Measurements from ENCODE around the gene PTPRN2. TPM values are rescaled to one million over a fixed set of nuclear protein-coding genes. Genes with fewer than 3 reads are reported as not detected.

Gene PTPRN2
- total and polyA plus RNA-seq, 2 donors (not counting 3 experiments of a cell fraction or from before 2014, with no cell fraction given): 0.62 to 0.88 TPM

- H3K9me1 ChIP-seq (replicated peaks; ENCODE audit: control insufficient read depth, extremely low read depth, insufficient read depth, low read length): no peaks in the 10 kb centered on the region
- ChIA-PET CTCF (interaction anchor here (0.6 kb wide), 1 partner anchor 803 kb away, joined by 4 read pairs; no protein-coding TSS in a partner anchor), POLR2A (no interaction called here)
- TF ChIP-seq CTCF (IDR thresholded peaks at IDR 0.05; ENCODE audit: extremely low read depth in 1 of 2, insufficient read depth in 1 of 2, low read depth in 1 of 2, low read length in 2 of 2) (no peak), JUN (IDR thresholded peaks at IDR 0.05; ENCODE audit: borderline replicate concordance, insufficient read depth, insufficient read length, low read depth) (no peak), EZH2 (IDR thresholded peaks at IDR 0.05; ENCODE audit: borderline replicate concordance, low read depth, low read length, severe bottlenecking) (peak; percentile 34)
- H3K4me2 ChIP-seq (ENCODE audit: insufficient read depth, low read length): no peak overlapping the region
- BruUV-seq (replicated peaks): no TSS peak
- no peak overlapping the region for H2AFZ ChIP-seq (ENCODE audit: low read depth, low read length)
- dilution Hi-C loops (cut with MboI; ENCODE audit: extremely low pct_ligation_motif_present, low sequenced_read_pairs): no loop called here
- peaks cover 56 to 78% of the 10 kb centered on the region in 2 experiments for H3K27me3 ChIP-seq (ENCODE audit: control insufficient read depth in 2 of 2, insufficient read depth in 2 of 2, low read length in 2 of 2)
- intact Hi-C loops (cut with micrococcal nuclease): no loop called here
- H3K9ac ChIP-seq (replicated peaks; ENCODE audit: extremely low read depth, insufficient read depth, low read length): no peak overlapping the region
- H3K9me3 ChIP-seq (replicated peaks; ENCODE audit: control insufficient read depth, insufficient read depth, low read length): no peaks in the 10 kb centered on the region
- H3K36me3 ChIP-seq (ENCODE audit: control insufficient read depth in 2 of 2, extremely low read depth in 1 of 2, insufficient read depth in 2 of 2, low read length in 2 of 2): no peaks in the 10 kb centered on the region
- H3K4me3 ChIP-seq (replicated peaks in 1 of 3; ENCODE audit: insufficient read depth in 1 of 3, low read depth in 1 of 3, low read length in 3 of 3): no peak overlapping the region
- no peaks in the 10 kb centered on the region for H3K79me2 ChIP-seq (ENCODE audit: control insufficient read depth, insufficient read depth, low read length)
- no peaks in the 10 kb centered on the region for H3K4me1 ChIP-seq (ENCODE audit: control insufficient read depth, extremely low read depth, insufficient read depth, low read length)
- DNase-seq (ENCODE audit: low read depth, low spot score) (peak; percentile 18), FAIRE-seq (no peak)
- no peak overlapping the region for H3K27ac ChIP-seq (ENCODE audit: insufficient read depth, low read depth, low read length)
- H4K20me1 ChIP-seq (replicated peaks; ENCODE audit: control insufficient read depth, extremely low read depth, insufficient read depth, low read length): no peaks in the 10 kb centered on the region
These were observed 896.6 kb downstream of the PTPRN2 start for GRCh38 chr7:157690833-157691585.

Data from endothelial cell of umbilical vein (primary cell).